ENCODE measurements around the gene SYT1. TPM values are rescaled to one million over a fixed set of nuclear protein-coding genes. Genes with fewer than 3 reads are reported as not detected.

Gene SYT1
- total and polyA plus RNA-seq, 2 of the 4 experiments (the other 2 are of a cell fraction): 2.8 to 3.0 TPM

DNA sequence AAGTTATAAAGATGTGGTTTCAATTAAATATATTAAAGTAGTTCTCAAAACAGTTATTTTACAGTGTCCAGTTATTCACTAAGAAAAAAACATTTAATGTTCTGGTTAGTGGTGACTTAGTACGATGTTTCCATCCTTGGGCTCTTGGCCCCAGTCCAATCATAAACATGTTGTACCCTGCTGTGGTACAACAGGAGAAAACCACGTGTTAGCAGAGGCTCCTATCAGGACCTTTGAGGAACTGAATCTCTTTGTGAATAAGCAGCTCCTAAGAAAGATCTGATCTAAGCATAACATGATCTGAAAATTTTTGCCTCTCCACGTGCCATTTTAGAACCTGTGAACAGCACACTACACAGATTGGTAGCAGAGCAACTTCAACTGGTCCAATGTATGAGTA, 234.0 kb downstream of the SYT1 start:
- Histone ChIP-seq H3K18ac (ENCODE audit: low read depth, low read length) (no peak overlapping the region), H4K20me1 (ENCODE audit: insufficient read depth, low read length) (no peaks in the 10 kb centered on the region), H4K91ac (ENCODE audit: insufficient read depth, low read depth, low read length) (no peak overlapping the region), H3K4me1 (ENCODE audit: control insufficient read depth, insufficient read depth, low read length) (no peaks in the 10 kb centered on the region), H3K4ac (ENCODE audit: low read depth, low read length) (no peak overlapping the region), H2BK120ac (ENCODE audit: low read depth, low read length) (no peak overlapping the region), H2AFZ (replicated peaks; ENCODE audit: low read length, poor library complexity) (no peak overlapping the region), H3K27me3 (ENCODE audit: control insufficient read depth, insufficient read depth, low read length) (no peaks in the 10 kb centered on the region), H3K9ac (ENCODE audit: low read depth, low read length) (no peak overlapping the region), H3K4me2 (ENCODE audit: low read depth, low read length) (no peak overlapping the region), H2AK9ac (replicated peaks; ENCODE audit: low read depth, low read length, poor library complexity) (no peak overlapping the region), H3K4me3 (ENCODE audit: insufficient read depth, low read depth, low read length) (no peak overlapping the region), H3K9me1 (ENCODE audit: insufficient read depth, low read length) (0 out of 2 replicates have a peak, but pooled peaks cover 4% of the 10 kb centered on the region), H3K23ac (ENCODE audit: low read depth, low read length) (no peak overlapping the region), H2AK5ac (ENCODE audit: low read depth, low read length) (no peak overlapping the region), H3K79me1 (ENCODE audit: low read depth in 1 of 2, low read length in 2 of 2) (no peaks in the 10 kb centered on the region), H3K27ac (ENCODE audit: insufficient read depth, low read length) (no peak overlapping the region), H4K5ac (ENCODE audit: low read depth, low read length) (no peak overlapping the region), H2BK5ac (ENCODE audit: low read depth, low read length, poor library complexity, severe bottlenecking) (no peak overlapping the region), H4K8ac (ENCODE audit: low read depth in 2 of 2, low read length in 2 of 2) (no peak overlapping the region), H3K9me3 (ENCODE audit: control insufficient read depth, insufficient read depth, low read length) (no peaks in the 10 kb centered on the region), H3K56ac (ENCODE audit: extremely low read depth, insufficient read depth, low read length) (no peak overlapping the region), H3K14ac (replicated peaks; ENCODE audit: low read depth, low read length) (no peak overlapping the region), H3K36me3 (ENCODE audit: control insufficient read depth, insufficient read depth, low read length) (no peaks in the 10 kb centered on the region), H2BK20ac (ENCODE audit: low read depth, low read length) (no peak overlapping the region), H2BK15ac (ENCODE audit: low read depth, low read length) (no peak overlapping the region)
- dilution Hi-C loops (cut with HindIII; ENCODE audit: low sequenced_read_pairs, unreplicated experiment) (no loop called here), in situ Hi-C loops (cut with MboI; ENCODE audit: low sequenced_read_pairs) (no loop called here), intact Hi-C loops (cut with micrococcal nuclease) (no loop called here)
- ChIA-PET POLR2A (ENCODE audit: unreplicated experiment) (no interaction called here), CTCF (no interaction called here)
- DNase-seq: no peak
- WGBS, 2 experiments (ENCODE audit: extremely low coverage in 2 of 2, insufficient read length in 1 of 2): 100% methylated on average over 1 of the region's 3 CpGs; no CpG with 5 or more reads in 1 of the 2 experiments
- no TSS peak for BruUV-seq (replicated peaks)
- ATAC-seq (ENCODE audit: low read depth): no peak
- TF ChIP-seq FOS (IDR thresholded peaks at IDR 0.05; ENCODE audit: low read depth, low read length): no peak
- TF ChIP-seq, protein P1, sequence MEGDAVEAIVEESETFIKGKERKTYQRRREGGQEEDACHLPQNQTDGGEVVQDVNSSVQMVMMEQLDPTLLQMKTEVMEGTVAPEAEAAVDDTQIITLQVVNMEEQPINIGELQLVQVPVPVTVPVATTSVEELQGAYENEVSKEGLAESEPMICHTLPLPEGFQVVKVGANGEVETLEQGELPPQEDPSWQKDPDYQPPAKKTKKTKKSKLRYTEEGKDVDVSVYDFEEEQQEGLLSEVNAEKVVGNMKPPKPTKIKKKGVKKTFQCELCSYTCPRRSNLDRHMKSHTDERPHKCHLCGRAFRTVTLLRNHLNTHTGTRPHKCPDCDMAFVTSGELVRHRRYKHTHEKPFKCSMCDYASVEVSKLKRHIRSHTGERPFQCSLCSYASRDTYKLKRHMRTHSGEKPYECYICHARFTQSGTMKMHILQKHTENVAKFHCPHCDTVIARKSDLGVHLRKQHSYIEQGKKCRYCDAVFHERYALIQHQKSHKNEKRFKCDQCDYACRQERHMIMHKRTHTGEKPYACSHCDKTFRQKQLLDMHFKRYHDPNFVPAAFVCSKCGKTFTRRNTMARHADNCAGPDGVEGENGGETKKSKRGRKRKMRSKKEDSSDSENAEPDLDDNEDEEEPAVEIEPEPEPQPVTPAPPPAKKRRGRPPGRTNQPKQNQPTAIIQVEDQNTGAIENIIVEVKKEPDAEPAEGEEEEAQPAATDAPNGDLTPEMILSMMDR (conservative IDR thresholded peaks at IDR 0.05; ENCODE audit: low read depth, low read length): no peak
- no peak for TF ChIP-seq SMC3 (IDR thresholded peaks at IDR 0.05; ENCODE audit: low read depth, low read length)
- TF ChIP-seq, protein P2, sequence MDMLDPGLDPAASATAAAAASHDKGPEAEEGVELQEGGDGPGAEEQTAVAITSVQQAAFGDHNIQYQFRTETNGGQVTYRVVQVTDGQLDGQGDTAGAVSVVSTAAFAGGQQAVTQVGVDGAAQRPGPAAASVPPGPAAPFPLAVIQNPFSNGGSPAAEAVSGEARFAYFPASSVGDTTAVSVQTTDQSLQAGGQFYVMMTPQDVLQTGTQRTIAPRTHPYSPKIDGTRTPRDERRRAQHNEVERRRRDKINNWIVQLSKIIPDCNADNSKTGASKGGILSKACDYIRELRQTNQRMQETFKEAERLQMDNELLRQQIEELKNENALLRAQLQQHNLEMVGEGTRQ (IDR thresholded peaks at IDR 0.05; ENCODE audit: low read depth, low read length): no peak
- TF ChIP-seq, protein P3, sequence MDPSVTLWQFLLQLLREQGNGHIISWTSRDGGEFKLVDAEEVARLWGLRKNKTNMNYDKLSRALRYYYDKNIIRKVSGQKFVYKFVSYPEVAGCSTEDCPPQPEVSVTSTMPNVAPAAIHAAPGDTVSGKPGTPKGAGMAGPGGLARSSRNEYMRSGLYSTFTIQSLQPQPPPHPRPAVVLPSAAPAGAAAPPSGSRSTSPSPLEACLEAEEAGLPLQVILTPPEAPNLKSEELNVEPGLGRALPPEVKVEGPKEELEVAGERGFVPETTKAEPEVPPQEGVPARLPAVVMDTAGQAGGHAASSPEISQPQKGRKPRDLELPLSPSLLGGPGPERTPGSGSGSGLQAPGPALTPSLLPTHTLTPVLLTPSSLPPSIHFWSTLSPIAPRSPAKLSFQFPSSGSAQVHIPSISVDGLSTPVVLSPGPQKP (IDR thresholded peaks at IDR 0.05; ENCODE audit: borderline replicate concordance, low read depth, low read length): no peak
- no peak for TF ChIP-seq MXI1 (IDR thresholded peaks at IDR 0.05; ENCODE audit: borderline replicate concordance, low read depth, low read length)
- TF ChIP-seq RCOR1 (IDR thresholded peaks at IDR 0.05; ENCODE audit: insufficient replicate concordance, low read length): no peak
- no peak for TF ChIP-seq MAZ (IDR thresholded peaks at IDR 0.05; ENCODE audit: borderline replicate concordance, low read depth, low read length)
- no peak for TF ChIP-seq CHD1 (IDR thresholded peaks at IDR 0.05; ENCODE audit: low read depth, low read length)
- no peak for TF ChIP-seq RFX5 (IDR thresholded peaks at IDR 0.05; ENCODE audit: low read depth, low read length)
- no peak for TF ChIP-seq BHLHE40 (IDR thresholded peaks at IDR 0.05; ENCODE audit: low read depth, low read length)
- TF ChIP-seq POLR2A (IDR thresholded peaks at IDR 0.05; ENCODE audit: low read depth, low read length): no peak
- TF ChIP-seq MAFK (IDR thresholded peaks at IDR 0.05; ENCODE audit: low read depth, low read length): no peak
- TF ChIP-seq CEBPB (IDR thresholded peaks at IDR 0.05; ENCODE audit: low read depth, low read length): no peak
- TF ChIP-seq RAD21 (IDR thresholded peaks at IDR 0.05; ENCODE audit: low read length): no peak
- no peak for TF ChIP-seq NFE2L2 (IDR thresholded peaks at IDR 0.05; ENCODE audit: low read depth, low read length)
